GM13977 (cell line): ENCODE data around the gene CACNA1B.

ENCODE experiments used
- DNase-seq: peaks from one replicate; pipeline ENCODE4 v3.0.0; 2012; ENCODE audit warnings: low spot score
- CTCF ChIP-seq: IDR thresholded peaks from 2 replicates; pipeline ENCODE4 v1.5.1; 2012; ENCODE audit warnings: mild to moderate bottlenecking, control low read depth; ENCODE audit not compliant: insufficient read depth; ENCODE audit errors: extremely low read depth, missing control alignments
- in situ Hi-C: fragments of 300-500 bp; cut with MboI; formaldehyde crosslinking; loops from one replicate; pipeline ENCODE4 v1.12.0; 2022; ENCODE audit warnings: low sequenced_read_pairs, low pct_unique_long_range_greater_than_20kb, mixed read lengths, inconsistent platforms; ENCODE audit not compliant: unreplicated experiment

CACNA1B gene

GRCh38 chr9:137838576-137838975 lies 39.0 kb upstream of the CACNA1B start:
- DNase-seq: no peak
- TF ChIP-seq CTCF: no peak
- in situ Hi-C loops: no loop called here

- DNase-seq: no peak
- TF ChIP-seq CTCF: no peak
- in situ Hi-C loops: no loop called here
These were observed 34.2 kb upstream of the CACNA1B start for GRCh38 chr9:137843355-137843754.

- no peak for DNase-seq
These were observed 25.9 kb upstream of the CACNA1B start for GRCh38 chr9:137851516-137852267.

GRCh38 chr9:137853392-137853995 lies 24.1 kb upstream of the CACNA1B start:
- in situ Hi-C loops: no loop called here
- no peak for TF ChIP-seq CTCF
- DNase-seq: no peak

More at GRCh38 chr9:137851516-137852267, 25.9 kb upstream of the CACNA1B start:
- in situ Hi-C loops: no loop called here
- no peak for TF ChIP-seq CTCF

- DNase-seq: no peak
- in situ Hi-C loops: no loop called here
- TF ChIP-seq CTCF: no peak
These were observed 17.2 kb upstream of the CACNA1B start for GRCh38 chr9:137860361-137860760.

- no peak for TF ChIP-seq CTCF
- DNase-seq: no peak
- in situ Hi-C loops: no loop called here
These were observed 11.9 kb upstream of the CACNA1B start for GRCh38 chr9:137865581-137866145.
